T-helper 2 cell treated with Interferon-gamma antibody and Interleukin-4, amounts not matched to agents 100 ng/mL and 5 ng/mL, for 36 hours (primary cell): ENCODE results near the gene SRL. TPM values are rescaled to one million over a fixed set of nuclear protein-coding genes. Genes with fewer than 3 reads are reported as not detected.

Experiments used
- intact Hi-C: fragments of 100-400 bp; cut with micrococcal nuclease; formaldehyde crosslinking; loops from one replicate; pipeline ENCODE4 v1.15.1; 2023
- total RNA-seq: library from RNA; stranded (reverse); gene quantifications from 2 replicates; pipeline ENCODE4 v1.2.3, GENCODE V29; 2022

SRL gene
- total RNA-seq = not detected in 2 replicates

GRCh38 chr16:4241928-4242283 is at the start of gene SRL:
Gene SRL, minus strand, starts transcription at chr16:4242080. Its CDS starts 13 bp downstream, at chr16:4242067.
- intact Hi-C loops = no loop called here

- intact Hi-C loops = no loop called here
Observed at GRCh38 chr16:4290236-4290830, 48.5 kb upstream of the SRL start.

- intact Hi-C loops = loop anchor here (1.0 kb wide), 1 partner anchor 42 kb away; no protein-coding TSS in a partner anchor
Observed at GRCh38 chr16:4288148-4288921, 46.5 kb upstream of the SRL start.

- intact Hi-C loops = no loop called here
Observed at GRCh38 chr16:4285167-4285566, 43.3 kb upstream of the SRL start.

GRCh38 chr16:4283939-4284338 is 42.1 kb upstream of the SRL start:
- intact Hi-C loops = no loop called here

- intact Hi-C loops = no loop called here
Observed at GRCh38 chr16:4283441-4283840, 41.6 kb upstream of the SRL start.

GRCh38 chr16:4280625-4281024 is 38.7 kb upstream of the SRL start:
- intact Hi-C loops = no loop called here

GRCh38 chr16:4277987-4278513 is 36.2 kb upstream of the SRL start:
- intact Hi-C loops = loop anchor here (10.0 kb wide), 1 partner anchor 337 kb away; the partner anchor contains the start of gene UBALD1

- intact Hi-C loops = loop anchor here (10.0 kb wide), 1 partner anchor 339 kb away; the partner anchor contains the start of gene UBALD1
Observed at GRCh38 chr16:4275861-4276260, 34.0 kb upstream of the SRL start.

GRCh38 chr16:4273858-4274311 is 32.0 kb upstream of the SRL start:
- intact Hi-C loops = loop anchor here (2.0 to 10.0 kb wide), 4 partner anchors 77 to 662 kb away; partner anchors contain the start of genes CORO7, PAM16, SLX4 and UBALD1

GRCh38 chr16:4272114-4272956 is 30.5 kb upstream of the SRL start:
- intact Hi-C loops = loop anchor here (2.0 to 10.0 kb wide), 4 partner anchors 78 to 660 kb away; partner anchors contain the start of genes CORO7, PAM16, SLX4 and UBALD1

GRCh38 chr16:4271176-4272113 is 29.6 kb upstream of the SRL start:
- intact Hi-C loops = loop anchor here (1.0 to 10.0 kb wide), 6 partner anchors 17 to 659 kb away; partner anchors contain the start of genes CORO7, PAM16, SLX4 and UBALD1

GRCh38 chr16:4270595-4270994 is 28.7 kb upstream of the SRL start:
- intact Hi-C loops = loop anchor here (5.0 to 10.0 kb wide), 3 partner anchors 147 to 658 kb away; partner anchors contain the start of genes CORO7, SLX4 and UBALD1

GRCh38 chr16:4270091-4270490 is 28.2 kb upstream of the SRL start:
- intact Hi-C loops = loop anchor here (5.0 to 10.0 kb wide), 3 partner anchors 147 to 658 kb away; partner anchors contain the start of genes CORO7, SLX4 and UBALD1

GRCh38 chr16:4266372-4266771 is 24.5 kb upstream of the SRL start:
- intact Hi-C loops = no loop called here

GRCh38 chr16:4265676-4266075 is 23.8 kb upstream of the SRL start:
- intact Hi-C loops = no loop called here

- intact Hi-C loops = no loop called here
Observed at GRCh38 chr16:4264546-4264945, 22.7 kb upstream of the SRL start.

- intact Hi-C loops = no loop called here
Observed at GRCh38 chr16:4263504-4264436, 21.9 kb upstream of the SRL start.
